NOMO-1 (cell line): Measurements from ENCODE around the gene PPFIA1.
"Not testable (repeated sequence)": the region's sequence is repeated elsewhere in the genome, so short reads cannot be mapped to it uniquely, and the experiment has no call there.

Experiments used
- DNase-seq, 2 experiments: peaks; one replicate each; lab custom pipeline; 2025; ENCODE audit not compliant: unreplicated experiment in 2 of 2; lab: John Stamatoyannopoulos, UW

PPFIA1 gene

GRCh38 chr11:70407814-70408213 is 137.3 kb downstream of the PPFIA1 start:
- DNase-seq, result no peak

- DNase-seq, result not testable (repeated sequence)
These were observed 137.8 kb downstream of the PPFIA1 start for GRCh38 chr11:70408326-70408725.

- no peak for DNase-seq
These were observed 138.9 kb downstream of the PPFIA1 start for GRCh38 chr11:70409437-70409836.

GRCh38 chr11:70409871-70410270 is 139.4 kb downstream of the PPFIA1 start:
- no peak for DNase-seq

- no peak for DNase-seq
These were observed 140.1 kb downstream of the PPFIA1 start for GRCh38 chr11:70410276-70411205.

- no peak for DNase-seq
These were observed 141.4 kb downstream of the PPFIA1 start for GRCh38 chr11:70411713-70412452.

GRCh38 chr11:70413151-70413550 is 142.7 kb downstream of the PPFIA1 start:
- no peak for DNase-seq

- DNase-seq, result no peak
These were observed 144.0 kb downstream of the PPFIA1 start for GRCh38 chr11:70414341-70415100.

GRCh38 chr11:70415191-70415590 is 144.7 kb downstream of the PPFIA1 start:
- DNase-seq, result no peak

- peak; percentile 91 to 94 for DNase-seq
These were observed 145.3 kb downstream of the PPFIA1 start for GRCh38 chr11:70415642-70416395.

- DNase-seq, result no peak
These were observed 146.4 kb downstream of the PPFIA1 start for GRCh38 chr11:70416881-70417280.

- no peak for DNase-seq
These were observed 147.6 kb downstream of the PPFIA1 start for GRCh38 chr11:70418130-70418529.

- DNase-seq, result no peak
These were observed 149.0 kb downstream of the PPFIA1 start for GRCh38 chr11:70419307-70420007.

GRCh38 chr11:70420008-70420464 is 149.5 kb downstream of the PPFIA1 start:
- no peak for DNase-seq

GRCh38 chr11:70420496-70420895 is 150.0 kb downstream of the PPFIA1 start:
- no peak for DNase-seq

- peak; percentile 40 to 49 for DNase-seq
These were observed 150.6 kb downstream of the PPFIA1 start for GRCh38 chr11:70421123-70421522.

- no peak for DNase-seq
These were observed 152.4 kb downstream of the PPFIA1 start for GRCh38 chr11:70422692-70423522.
